Measurements from ENCODE around the gene PRKAR1B. TPM values are rescaled to one million over a fixed set of nuclear protein-coding genes. Genes with fewer than 3 reads are reported as not detected.

The PRKAR1B gene
- total and polyA plus RNA-seq, 8 donors = 16.3 to 43.5 (median 37.6) TPM

DNA sequence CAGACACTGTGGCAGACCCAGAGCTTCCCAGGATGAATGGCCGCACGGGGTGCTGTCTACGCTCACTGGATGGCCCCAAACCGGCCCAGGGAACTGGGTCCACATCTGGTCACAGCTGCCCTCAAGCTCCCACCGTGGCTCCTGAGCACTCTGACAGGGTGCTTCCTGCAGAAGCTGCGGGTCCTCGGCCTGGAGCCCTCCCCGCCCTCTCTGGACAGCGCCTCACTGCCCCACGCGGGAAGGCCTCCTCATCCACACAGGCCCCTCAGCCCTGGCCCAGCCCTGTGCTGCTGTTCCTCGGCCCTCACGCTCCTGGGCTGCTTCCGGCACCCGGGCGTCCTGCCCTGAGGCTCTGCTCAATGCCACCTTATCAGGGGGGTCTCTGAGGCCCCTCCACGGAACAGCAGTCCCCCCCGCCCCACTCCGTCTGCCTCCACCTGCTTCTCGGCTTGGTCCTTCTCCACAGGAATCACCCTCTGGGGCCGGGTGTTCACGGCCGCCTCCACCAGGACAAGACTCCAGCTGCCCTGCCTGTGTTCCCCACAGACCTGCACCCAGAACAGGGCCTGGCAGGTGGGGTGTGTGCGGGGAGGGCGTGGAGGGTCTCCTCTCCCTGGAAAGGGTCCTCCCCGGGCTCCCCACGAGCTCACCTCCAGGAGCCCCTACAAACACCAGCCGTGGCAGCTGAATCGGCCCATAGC, 132.0 kb downstream of the PRKAR1B start:
- Histone ChIP-seq H3K36me3 (peaks cover 0 to 5% of the 10 kb centered on the region in 2 donors), H3K9me3 (no peaks in the 10 kb centered on the region), H3K4me3 (no peak overlapping the region), H3K4me1 (peaks cover 0 to 15% of the 10 kb centered on the region in 2 donors), H3K27me3 (peaks cover 0 to 8% of the 10 kb centered on the region in 2 donors), H3K27ac (no peak overlapping the region)
- intact Hi-C loops (cut with DNase I) = no loop called here
- no peak for TF ChIP-seq CTCF (IDR thresholded peaks at IDR 0.05)
- DNase-seq (peak in 1 of 4 donors; percentile 75), ATAC-seq (no peak)

GRCh38 chr7:594212-594913, 132.7 kb downstream of the PRKAR1B start:
- peaks cover 0 to 15% of the 10 kb centered on the region in 2 donors for H3K4me1 ChIP-seq
- H3K36me3 ChIP-seq = peaks cover 0 to 5% of the 10 kb centered on the region in 2 donors
- DNase-seq (peak in 1 of 4 donors; percentile 75), ATAC-seq (no peak)
- intact Hi-C loops (cut with DNase I) = no loop called here
- no peak overlapping the region for H3K27ac ChIP-seq
- no peak for TF ChIP-seq CTCF (IDR thresholded peaks at IDR 0.05)
- H3K4me3 ChIP-seq = no peak overlapping the region
- peaks cover 0 to 8% of the 10 kb centered on the region in 2 donors for H3K27me3 ChIP-seq
- H3K9me3 ChIP-seq = no peaks in the 10 kb centered on the region

DNA sequence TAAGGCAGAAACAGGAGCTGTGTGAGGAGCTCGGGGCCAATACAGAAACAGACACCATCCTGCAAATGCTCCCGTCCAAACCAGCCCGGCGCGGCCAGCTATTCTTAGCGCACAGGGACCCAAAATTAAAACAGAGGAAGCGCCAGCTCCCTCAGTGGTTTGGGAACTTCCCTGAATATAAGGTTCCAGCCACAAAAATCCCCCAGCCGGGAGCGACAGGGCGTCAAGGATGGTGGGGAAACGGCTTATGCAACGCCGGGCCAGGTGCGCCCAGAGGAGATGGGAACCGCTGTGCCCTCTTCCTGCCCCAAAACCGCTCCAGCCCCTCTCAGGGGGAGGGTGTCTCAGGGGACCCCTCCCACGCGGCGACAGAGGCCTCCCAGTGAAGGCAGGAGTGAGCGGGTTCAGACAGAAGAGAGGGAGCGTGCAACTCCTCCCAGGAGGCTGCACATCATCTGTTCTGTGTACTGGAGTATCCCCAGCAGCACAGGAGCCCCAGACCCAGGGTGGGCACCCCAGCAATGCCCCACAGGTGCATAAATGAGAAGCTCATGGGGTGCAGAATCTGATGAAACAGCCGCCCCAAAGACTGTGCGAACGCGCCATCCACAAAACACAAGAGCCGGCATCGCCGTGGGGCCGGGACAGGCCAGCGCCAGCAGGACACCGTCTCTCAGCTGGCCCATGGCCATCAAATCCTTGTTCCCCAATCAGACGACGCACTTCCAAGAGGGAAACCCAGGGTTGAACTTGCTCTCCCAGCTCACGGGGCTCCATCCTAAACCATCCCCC, 133.6 kb downstream of the PRKAR1B start:
- Histone ChIP-seq H3K36me3 (peaks cover 0 to 5% of the 10 kb centered on the region in 2 donors), H3K4me3 (no peak overlapping the region), H3K9me3 (no peaks in the 10 kb centered on the region), H3K27ac (no peak overlapping the region), H3K27me3 (peaks cover 0 to 8% of the 10 kb centered on the region in 2 donors), H3K4me1 (peaks cover 0 to 15% of the 10 kb centered on the region in 2 donors)
- ATAC-seq (no peak), DNase-seq (peak in 1 of 4 donors; percentile 72)
- intact Hi-C loops (cut with DNase I) = no loop called here
- TF ChIP-seq CTCF (IDR thresholded peaks at IDR 0.05) = no peak

DNA sequence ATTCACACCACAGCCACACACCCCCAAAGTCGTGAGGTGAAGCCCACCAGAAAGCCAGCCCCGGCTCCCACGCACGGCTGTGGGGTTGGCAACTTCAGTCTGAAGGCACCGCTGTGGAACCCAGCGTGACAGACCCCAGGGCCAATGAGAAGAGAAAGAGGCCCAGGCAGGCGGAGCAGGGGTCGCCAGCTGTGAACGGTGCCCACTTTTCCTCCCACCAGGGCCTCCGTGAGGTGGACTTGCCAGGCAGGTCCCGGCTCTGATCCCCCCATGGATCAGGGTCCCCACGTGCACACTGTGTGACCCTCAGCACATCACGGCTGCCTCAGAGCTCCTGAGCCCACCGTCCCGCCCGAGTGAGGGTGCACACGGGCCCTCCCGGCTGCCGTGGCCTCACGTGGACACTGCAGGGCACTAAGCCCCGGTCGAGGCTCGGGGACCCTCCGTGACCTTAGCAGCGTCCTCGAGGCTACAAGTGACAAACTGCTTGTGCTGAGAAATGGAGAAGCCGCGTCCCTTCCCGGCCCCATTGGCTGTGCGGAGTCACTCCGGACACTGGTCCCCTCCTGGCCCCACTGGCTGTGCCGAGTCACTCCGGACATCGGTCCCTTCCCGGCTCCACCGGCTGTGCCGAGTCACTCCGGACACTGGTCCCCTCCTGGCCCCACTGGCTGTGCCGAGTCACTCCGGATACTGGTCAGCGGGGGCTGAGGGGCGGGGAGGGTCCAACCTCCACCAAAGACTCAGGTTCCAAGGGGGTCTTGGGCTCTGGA, 135.0 kb downstream of the PRKAR1B start:
- intact Hi-C loops (cut with DNase I) = no loop called here
- no peaks in the 10 kb centered on the region for H3K9me3 ChIP-seq
- H3K4me1 ChIP-seq = peaks cover 0 to 15% of the 10 kb centered on the region in 2 donors
- DNase-seq = peak in 1 of 4 donors; percentile 73
- no peak for TF ChIP-seq CTCF (IDR thresholded peaks at IDR 0.05)
- no peak overlapping the region for H3K4me3 ChIP-seq
- no peak for ATAC-seq
- H3K27me3 ChIP-seq = peaks cover 0 to 8% of the 10 kb centered on the region in 2 donors
- no peak overlapping the region for H3K27ac ChIP-seq
- H3K36me3 ChIP-seq = peaks cover 0 to 5% of the 10 kb centered on the region in 2 donors
